ENCODE measurements around the gene NATD1. TPM values are rescaled to one million over a fixed set of nuclear protein-coding genes. Genes with fewer than 3 reads are reported as not detected.

NATD1 gene
- total and polyA plus RNA-seq, 4 donors, result 1.4 to 24.5 (median 2.9) TPM

GRCh38 chr17:21233581-21234347, 19.4 kb downstream of the NATD1 start:
- Histone ChIP-seq H3K9ac (ENCODE audit: low read depth in 1 of 2, low read length in 2 of 2) (no peak overlapping the region), H3K27ac (ENCODE audit: low read depth in 1 of 2, low read length in 2 of 2) (no peak overlapping the region), H3K9me3 (ENCODE audit: control insufficient read depth in 4 of 4, low read length in 3 of 4) (peaks cover 0 to 2% (median 0%) of the 10 kb centered on the region in 4 donors), H3K36me3 (ENCODE audit: control insufficient read depth in 4 of 4, insufficient read depth in 3 of 4, low read depth in 1 of 4, low read length in 3 of 4) (no peaks in the 10 kb centered on the region), H3K4me1 (ENCODE audit: control insufficient read depth in 4 of 4, insufficient read depth in 4 of 4, low read length in 3 of 4) (no peaks in the 10 kb centered on the region), H3K27me3 (ENCODE audit: control insufficient read depth in 4 of 4, insufficient read depth in 4 of 4, low read length in 3 of 4) (no peaks in the 10 kb centered on the region), H3K4me3 (ENCODE audit: low read depth in 1 of 3, low read length in 3 of 3) (no peak overlapping the region)
- WGBS, result 76% methylated on average over 7 of the region's 7 CpGs
- DNase-seq (ENCODE audit: low spot score), result no peak
- TF ChIP-seq FOXA2 (IDR thresholded peaks at IDR 0.05) (no peak), JUND (IDR thresholded peaks at IDR 0.05) (no peak), GABPA (IDR thresholded peaks at IDR 0.05 in 1 of 2, conservative IDR thresholded peaks at IDR 0.05 in 1 of 2) (no peak), HNF4A (conservative IDR thresholded peaks at IDR 0.05) (no peak), ZBTB33 (IDR thresholded peaks at IDR 0.05) (no peak), TAF1 (conservative IDR thresholded peaks at IDR 0.05) (no peak), RXRA (IDR thresholded peaks at IDR 0.05) (no peak), MAX (IDR thresholded peaks at IDR 0.05) (no peak), NR2F2 (IDR thresholded peaks at IDR 0.05) (no peak), REST (IDR thresholded peaks at IDR 0.05) (no peak), SP1 (IDR thresholded peaks at IDR 0.05) (no peak), HNF4G (IDR thresholded peaks at IDR 0.05) (no peak), EGR1 (IDR thresholded peaks at IDR 0.05; ENCODE audit: low read depth in 2 of 2) (no peak), YY1 (IDR thresholded peaks at IDR 0.05) (no peak), RAD21 (IDR thresholded peaks at IDR 0.05) (no peak), FOXA1 (IDR thresholded peaks at IDR 0.05) (no peak), CTCF (IDR thresholded peaks at IDR 0.05; ENCODE audit: low read depth, low read length, missing input control) (no peak)

Data from liver (tissue), 9 donors.